ENCODE measurements around the gene LCTL.

GRCh38 chr15:66572146-66572545, 6.3 kb upstream of the LCTL start:
- TF ChIP-seq CTCF (IDR thresholded peaks at IDR 0.05) = no peak
- TF ChIP-seq POLR2A (IDR thresholded peaks at IDR 0.05) = no peak
